ENCODE data around the gene RASGRP2. TPM values are rescaled to one million over a fixed set of nuclear protein-coding genes. Genes with fewer than 3 reads are reported as not detected.
"Not testable (repeated sequence)": the region's sequence is repeated elsewhere in the genome, so short reads cannot be mapped to it uniquely, and the experiment has no call there.

Gene RASGRP2
- polyA plus RNA-seq, 1 donor, result 42.1 TPM

GRCh38 chr11:64720640-64721358 lies 23.1 kb downstream of the RASGRP2 start:
- DNase-seq (ENCODE audit: low read depth), result no peak

GRCh38 chr11:64720167-64720566 lies 23.8 kb downstream of the RASGRP2 start:
- DNase-seq (ENCODE audit: low read depth), result no peak

GRCh38 chr11:64719406-64719805 lies 24.5 kb downstream of the RASGRP2 start:
- DNase-seq (ENCODE audit: low read depth), result no peak

- DNase-seq (ENCODE audit: low read depth), result no peak
Measured at GRCh38 chr11:64718780-64719124, 25.2 kb downstream of the RASGRP2 start.

GRCh38 chr11:64718084-64718779 lies 25.7 kb downstream of the RASGRP2 start:
- DNase-seq (ENCODE audit: low read depth), result no peak

GRCh38 chr11:64717268-64717578 lies 26.7 kb downstream of the RASGRP2 start:
- no peak for DNase-seq (ENCODE audit: low read depth)

- no peak for DNase-seq (ENCODE audit: low read depth)
Measured at GRCh38 chr11:64716473-64717267, 27.3 kb downstream of the RASGRP2 start.

GRCh38 chr11:64715756-64716472 lies 28.0 kb downstream of the RASGRP2 start:
- DNase-seq (ENCODE audit: low read depth), result no peak

- DNase-seq (ENCODE audit: low read depth), result no peak
Measured at GRCh38 chr11:64715110-64715509, 28.8 kb downstream of the RASGRP2 start.

GRCh38 chr11:64714666-64715065 lies 29.3 kb downstream of the RASGRP2 start:
- no peak for DNase-seq (ENCODE audit: low read depth)

GRCh38 chr11:64713781-64714363 lies 30.1 kb downstream of the RASGRP2 start:
- no peak for DNase-seq (ENCODE audit: low read depth)

- DNase-seq (ENCODE audit: low read depth), result peak; percentile 22
Measured at GRCh38 chr11:64713016-64713707, 30.8 kb downstream of the RASGRP2 start.

- no peak for DNase-seq (ENCODE audit: low read depth)
Measured at GRCh38 chr11:64712430-64713015, 31.4 kb downstream of the RASGRP2 start.

GRCh38 chr11:64711956-64712362 lies 32.0 kb downstream of the RASGRP2 start:
- DNase-seq (ENCODE audit: low read depth), result no peak

- DNase-seq (ENCODE audit: low read depth), result no peak
Measured at GRCh38 chr11:64711138-64711955, 32.6 kb downstream of the RASGRP2 start.

GRCh38 chr11:64710418-64711137 lies 33.4 kb downstream of the RASGRP2 start:
- no peak for DNase-seq (ENCODE audit: low read depth)

GRCh38 chr11:64705501-64705900 lies 38.4 kb downstream of the RASGRP2 start:
- no peak for DNase-seq (ENCODE audit: low read depth)

GRCh38 chr11:64703048-64703447 lies 40.9 kb downstream of the RASGRP2 start:
- no peak for DNase-seq (ENCODE audit: low read depth)

GRCh38 chr11:64701956-64702355 lies 42.0 kb downstream of the RASGRP2 start:
- DNase-seq (ENCODE audit: low read depth), result not testable (repeated sequence)

Data from forelimb muscle (tissue), 1 donor.